ENCODE results near the gene MTHFD1L. TPM values are rescaled to one million over a fixed set of nuclear protein-coding genes. Genes with fewer than 3 reads are reported as not detected.
A peak's percentile ranks its signal among the peaks of the same experiment; 100 is the strongest.

Gene MTHFD1L
- total RNA-seq, 4 donors from 2014 or later, result 2.5 to 7.1 (median 4.2) TPM

GRCh38 chr6:151027936-151028838 is 162.7 kb downstream of the MTHFD1L start:
- no peaks in the 10 kb centered on the region for H3K27me3 ChIP-seq
- TF ChIP-seq POLR2A (IDR thresholded peaks at IDR 0.05; ENCODE audit: low read depth) (no peak), CTCF (IDR thresholded peaks at IDR 0.05) (no peak), EP300 (IDR thresholded peaks at IDR 0.05) (no peak), POLR2AphosphoS5 (IDR thresholded peaks at IDR 0.05) (no peak)
- DNase-seq (ENCODE audit: extremely low spot score), result no peak
- no peaks in the 10 kb centered on the region for H3K9me3 ChIP-seq
- whole genome bisulfite sequencing, result 97% methylated on average over 15 of the region's 15 CpGs
- H3K4me3 ChIP-seq, result no peak overlapping the region
- no peaks in the 10 kb centered on the region for H3K4me1 ChIP-seq
- no peak overlapping the region for H3K27ac ChIP-seq (replicated peaks in 1 of 4)
- no peaks in the 10 kb centered on the region for H3K36me3 ChIP-seq
- intact Hi-C loops (cut with DNase I), result no loop called here

- no peak overlapping the region for H3K27ac ChIP-seq (replicated peaks in 1 of 4)
- intact Hi-C loops (cut with DNase I), result no loop called here
- no peak for DNase-seq (ENCODE audit: extremely low spot score)
- WGBS, result 82% methylated on average over 5 of the region's 5 CpGs
- H3K36me3 ChIP-seq, result peaks cover 0 to 4% (median 0%) of the 10 kb centered on the region in 4 donors
- TF ChIP-seq CTCF (IDR thresholded peaks at IDR 0.05) (no peak), EP300 (IDR thresholded peaks at IDR 0.05) (no peak), POLR2A (IDR thresholded peaks at IDR 0.05; ENCODE audit: low read depth) (no peak), POLR2AphosphoS5 (IDR thresholded peaks at IDR 0.05) (no peak)
- H3K4me1 ChIP-seq, result no peaks in the 10 kb centered on the region
- H3K4me3 ChIP-seq, result no peak overlapping the region
- no peaks in the 10 kb centered on the region for H3K27me3 ChIP-seq
- H3K9me3 ChIP-seq, result no peaks in the 10 kb centered on the region
These were observed 164.5 kb downstream of the MTHFD1L start for GRCh38 chr6:151029970-151030369.

- Histone ChIP-seq H3K36me3 (peaks cover 0 to 4% (median 0%) of the 10 kb centered on the region in 4 donors), H3K9me3 (no peaks in the 10 kb centered on the region), H3K4me3 (no peak overlapping the region), H3K4me1 (peaks cover 0 to 15% (median 5%) of the 10 kb centered on the region in 4 donors), H3K27ac (replicated peaks in 1 of 4) (no peak overlapping the region), H3K27me3 (no peaks in the 10 kb centered on the region)
- DNase-seq (ENCODE audit: extremely low spot score), result no peak
- no peak for TF ChIP-seq EP300 (IDR thresholded peaks at IDR 0.05)
- no peak for TF ChIP-seq POLR2A (IDR thresholded peaks at IDR 0.05; ENCODE audit: low read depth)
- intact Hi-C loops (cut with DNase I), result no loop called here
- WGBS, result 97% methylated on average over 3 of the region's 3 CpGs
These were observed 166.5 kb downstream of the MTHFD1L start for GRCh38 chr6:151032034-151032433.

- Histone ChIP-seq H3K27ac (replicated peaks in 1 of 4) (peak overlapping the region in 1 of 4 donors; percentile 51), H3K27me3 (no peaks in the 10 kb centered on the region)
These were observed 169.6 kb downstream of the MTHFD1L start for GRCh38 chr6:151034825-151035781.

More at GRCh38 chr6:151034825-151035781, 169.6 kb downstream of the MTHFD1L start:
- TF ChIP-seq CTCF (IDR thresholded peaks at IDR 0.05), result no peak
- TF ChIP-seq POLR2A (IDR thresholded peaks at IDR 0.05; ENCODE audit: low read depth), result no peak
- no peak for TF ChIP-seq POLR2AphosphoS5 (IDR thresholded peaks at IDR 0.05)
- TF ChIP-seq EP300 (IDR thresholded peaks at IDR 0.05), result no peak
- H3K4me3 ChIP-seq, result no peak overlapping the region
- H3K9me3 ChIP-seq, result no peaks in the 10 kb centered on the region
- peaks cover 0 to 15% (median 7%) of the 10 kb centered on the region in 4 donors for H3K4me1 ChIP-seq
- 96% methylated on average over 9 of the region's 10 CpGs for WGBS
- DNase-seq (ENCODE audit: extremely low spot score), result no peak
- intact Hi-C loops (cut with DNase I), result no loop called here
- H3K36me3 ChIP-seq, result peaks cover 0 to 4% (median 0%) of the 10 kb centered on the region in 4 donors
